Activated CD4-positive, alpha-beta T cell treated with anti-CD3 and anti-CD28 coated beads, Interleukin-2, amount 50 U/mL, for 24 hours (primary cell): ENCODE results near the gene COX8A.

Experiments used
- DNase-seq, 2 donors: peaks; one replicate each; pipeline ENCODE4 v3.0.0-alpha.2; 2020; ENCODE audit warnings: low read depth in 1 of 2, low spot score in 1 of 2

COX8A gene

DNA sequence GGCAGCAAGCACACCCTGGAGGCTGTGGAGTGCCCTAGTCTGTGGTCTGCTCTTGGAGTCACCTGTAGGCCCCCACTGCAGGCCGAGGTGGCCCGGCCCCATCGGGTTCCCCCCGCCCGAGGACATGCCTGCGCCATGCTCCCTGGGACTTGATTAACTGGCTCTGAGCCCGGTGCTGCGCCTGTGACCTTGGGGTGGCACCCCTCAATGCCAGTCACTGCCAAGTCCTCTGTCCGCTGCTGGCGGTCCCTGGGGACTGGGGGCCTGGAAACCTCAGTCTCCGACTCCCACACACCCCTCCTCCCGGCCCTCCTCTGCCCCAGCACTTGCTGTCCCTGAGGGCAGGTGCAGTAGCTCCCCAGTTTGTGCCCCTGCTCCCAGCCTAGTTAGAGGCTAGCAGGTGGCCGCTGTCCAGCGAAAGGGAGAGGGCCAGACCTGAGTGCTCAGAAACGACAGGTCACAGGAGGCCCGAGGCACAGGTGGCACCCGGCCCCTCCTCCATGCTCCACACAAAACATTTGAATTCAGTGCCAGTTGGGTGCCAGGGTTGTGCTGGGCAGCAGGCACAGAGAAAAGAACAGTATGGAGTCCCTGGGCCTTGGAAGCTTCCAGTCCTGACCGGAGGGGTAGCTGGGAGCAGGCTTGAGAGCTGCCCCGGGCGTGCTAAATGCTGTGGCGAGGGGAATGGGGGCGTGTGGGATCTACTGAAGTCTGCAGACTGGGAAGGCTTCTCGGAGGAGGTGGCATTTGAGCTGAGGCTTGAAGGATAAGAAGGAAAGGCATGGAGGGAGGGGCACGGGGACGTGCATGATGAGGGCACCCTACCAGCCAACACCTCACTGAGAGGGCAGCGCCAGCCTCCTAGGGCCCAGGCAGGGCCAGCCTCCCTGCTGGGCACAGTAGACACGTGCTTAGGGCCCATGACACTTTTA, 45.0 kb downstream of the COX8A start:
- no peak for DNase-seq

DNA sequence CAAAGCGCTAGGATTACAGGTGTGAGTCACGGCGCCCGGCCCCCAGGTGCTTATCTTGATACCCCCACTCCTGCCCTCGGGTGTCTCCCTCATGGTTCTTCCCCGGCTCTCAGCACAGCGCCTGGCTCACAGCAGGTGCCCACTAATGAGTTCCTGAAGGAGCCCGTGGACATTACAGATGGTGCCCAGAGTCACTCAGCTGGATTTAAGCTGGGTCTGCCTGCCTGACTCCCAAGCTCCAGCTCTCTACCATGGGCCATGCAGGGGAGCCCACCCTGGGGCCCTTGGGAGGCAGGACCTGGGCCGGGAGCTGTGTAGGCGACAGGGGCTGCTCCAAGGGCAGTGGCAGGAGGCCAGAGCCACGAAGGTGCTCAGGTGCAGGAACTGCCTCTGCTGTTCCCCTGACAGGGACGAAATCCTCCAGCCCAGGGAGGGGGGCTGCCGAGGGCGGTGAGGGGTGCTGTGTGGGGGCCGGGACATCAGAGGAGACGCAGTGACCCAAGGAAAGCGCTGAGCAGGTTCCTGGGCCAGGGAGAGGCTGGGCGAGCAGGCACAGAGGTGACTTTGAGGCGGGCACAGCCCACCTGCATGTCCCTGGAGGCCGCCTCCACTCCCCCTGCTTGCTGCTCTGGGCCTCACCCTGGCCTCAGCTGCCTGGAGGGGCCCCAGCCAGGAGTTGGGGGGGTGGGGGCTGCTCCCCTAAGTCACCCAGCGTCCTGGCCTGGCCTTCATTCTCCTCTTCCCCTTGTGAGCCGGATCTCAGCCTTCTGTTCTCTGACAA, 46.7 kb downstream of the COX8A start:
- no peak for DNase-seq

- DNase-seq, result no peak
Observed at GRCh38 chr11:64021757-64022093, 47.3 kb downstream of the COX8A start.

DNA sequence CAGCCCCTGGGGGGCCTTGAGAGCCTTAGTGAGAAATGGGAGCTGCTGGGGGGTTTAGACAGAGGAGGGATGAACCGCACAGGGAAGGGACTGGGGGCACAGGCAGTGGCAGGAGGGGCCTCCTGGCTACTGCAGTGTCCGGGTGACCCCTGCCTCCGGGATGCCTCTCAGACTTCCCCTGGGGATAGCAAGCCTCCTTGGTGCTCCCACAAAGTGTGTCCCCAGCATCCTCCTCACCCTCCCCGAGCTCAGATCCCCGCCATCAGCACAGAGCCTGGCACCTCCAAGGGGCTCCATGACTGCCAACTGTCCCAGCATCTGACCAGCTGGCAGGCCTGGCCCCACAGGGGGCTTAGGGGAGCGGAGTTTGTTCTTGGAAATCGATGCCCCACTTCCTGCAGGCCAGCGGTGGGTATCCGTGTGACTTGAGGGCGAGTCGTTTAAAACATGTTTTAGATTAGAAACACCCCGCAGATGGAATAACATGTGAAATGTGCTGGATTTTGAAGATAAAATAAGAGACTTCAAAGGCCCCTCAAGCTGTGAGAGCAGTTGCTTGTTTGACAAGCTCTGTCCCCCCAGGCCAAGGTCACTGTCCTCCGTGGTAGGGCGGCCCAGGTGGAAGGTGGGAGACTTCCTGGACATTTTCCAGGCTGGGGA, 47.8 kb downstream of the COX8A start:
- no peak for DNase-seq

- DNase-seq, result no peak
Observed at GRCh38 chr11:64023712-64024710, 49.6 kb downstream of the COX8A start.

- no peak for DNase-seq
Observed at GRCh38 chr11:64025205-64025604, 50.8 kb downstream of the COX8A start.
